Activated CD8-positive, alpha-beta memory T cell treated with anti-CD3 and anti-CD28 coated beads, Interleukin-2, amount 50 U/mL, for 4 hours (primary cell): ENCODE data around the gene GPC3.
"Not testable (repeated sequence)": the region's sequence is repeated elsewhere in the genome, so short reads cannot be mapped to it uniquely, and the experiment has no call there.

ENCODE experiments used
- DNase-seq: peaks from one replicate; pipeline ENCODE4 v3.0.0-alpha.2; 2020

GPC3 gene

DNA sequence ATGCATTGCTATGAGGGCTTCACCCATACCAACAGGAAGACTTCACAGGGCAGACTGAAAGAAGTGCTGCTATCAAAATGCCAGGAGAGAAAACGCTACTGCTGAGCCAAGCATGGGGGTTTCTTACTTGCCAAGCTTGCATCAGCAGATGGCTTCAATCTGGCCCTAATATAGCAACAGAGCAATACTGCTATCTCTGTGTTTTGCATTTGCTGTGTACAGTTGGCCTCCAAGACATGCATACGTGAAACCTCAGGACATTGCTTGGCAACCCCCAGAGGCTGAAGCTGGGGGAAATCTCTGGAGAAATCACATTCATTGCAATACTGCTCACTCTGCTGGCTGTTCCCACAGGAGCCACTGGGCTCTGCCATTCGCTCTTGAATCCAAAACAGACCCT is 442.9 kb downstream of the GPC3 start:
- no peak for DNase-seq

DNA sequence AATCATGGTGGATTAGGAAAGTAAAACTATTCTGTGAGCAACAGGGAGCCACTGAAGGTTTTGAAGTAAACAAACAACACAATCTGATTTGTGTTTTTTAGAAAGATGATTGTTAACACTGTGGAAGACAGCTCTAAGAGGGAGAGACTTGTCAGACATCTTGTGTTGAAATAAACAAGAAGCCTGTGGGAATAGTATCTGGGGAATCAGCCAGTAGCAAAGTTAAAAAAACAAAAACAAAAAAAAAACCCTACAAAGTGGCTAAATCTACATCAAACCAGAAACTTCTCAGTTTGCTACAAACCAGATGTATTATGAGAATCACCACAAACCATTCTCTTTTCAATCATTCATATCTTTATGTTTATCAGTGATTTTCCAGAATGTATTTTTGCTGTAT is 444.4 kb downstream of the GPC3 start:
- DNase-seq: no peak

GRCh38 chrX:133538148-133538547 is 447.2 kb downstream of the GPC3 start:
- DNase-seq: no peak

GRCh38 chrX:133537142-133537541 is 448.3 kb downstream of the GPC3 start:
- no peak for DNase-seq

- DNase-seq: no peak
Observed at GRCh38 chrX:133535066-133535465, 450.3 kb downstream of the GPC3 start.

GRCh38 chrX:133534172-133534571 is 451.2 kb downstream of the GPC3 start:
- no peak for DNase-seq

DNA sequence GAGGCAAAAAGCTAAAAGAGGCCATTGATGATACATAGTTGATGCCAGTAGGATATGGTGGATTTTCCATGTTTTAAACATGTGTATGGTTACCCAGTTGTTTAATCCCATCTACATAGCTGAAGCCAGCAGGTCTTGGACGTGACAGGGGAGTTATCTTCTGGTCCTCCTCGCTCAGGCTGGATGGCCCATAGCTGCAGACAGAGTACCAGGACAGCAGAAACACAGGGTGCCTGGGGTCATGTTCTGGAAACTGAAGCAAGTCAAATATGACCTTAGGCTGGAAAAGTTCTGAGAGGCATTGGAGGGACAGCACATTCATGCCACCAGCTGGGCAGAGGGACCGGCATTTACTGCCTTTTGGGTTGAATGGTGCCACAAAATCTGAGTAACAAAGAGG is 452.1 kb downstream of the GPC3 start:
- DNase-seq: no peak

GRCh38 chrX:133530960-133531359 is 454.4 kb downstream of the GPC3 start:
- no peak for DNase-seq

DNA sequence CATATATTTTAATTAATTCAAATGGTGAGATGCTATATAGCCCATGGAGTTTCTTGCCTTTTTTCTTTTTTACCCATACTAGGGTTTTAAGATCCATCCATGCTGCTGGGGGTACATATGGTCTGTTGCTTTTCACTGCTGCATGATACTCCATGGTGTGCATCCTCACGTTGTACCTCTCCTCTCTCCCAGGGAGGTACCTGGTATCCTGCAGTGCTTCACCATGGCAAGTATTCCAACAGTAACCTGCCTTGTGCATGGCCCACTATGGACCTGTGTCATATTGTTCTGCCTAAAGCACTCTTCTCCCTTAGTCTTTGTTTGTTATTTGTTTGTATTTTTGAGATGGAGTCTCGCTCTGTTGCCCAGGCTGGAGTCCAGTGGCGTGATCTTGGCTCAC is 455.8 kb downstream of the GPC3 start:
- DNase-seq: no peak

DNA sequence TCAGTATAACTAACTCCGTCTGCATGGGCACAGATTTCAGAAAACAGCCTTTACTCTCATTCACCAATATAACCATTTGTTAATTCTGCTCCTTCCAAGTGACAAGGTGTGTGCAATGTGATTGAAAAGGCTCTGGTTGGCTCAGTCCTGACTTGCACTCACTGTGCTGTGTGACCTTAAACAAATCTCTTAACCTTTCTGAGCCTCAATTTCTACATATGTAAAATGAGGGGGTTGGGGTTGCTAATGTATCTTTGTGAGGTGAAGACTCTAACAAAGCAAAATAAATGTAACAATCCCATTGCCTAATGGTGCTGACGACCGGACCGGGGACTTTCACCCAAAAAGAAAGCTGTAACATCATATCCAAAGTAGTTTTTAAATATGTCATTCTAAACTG is 457.6 kb downstream of the GPC3 start:
- DNase-seq: no peak

DNA sequence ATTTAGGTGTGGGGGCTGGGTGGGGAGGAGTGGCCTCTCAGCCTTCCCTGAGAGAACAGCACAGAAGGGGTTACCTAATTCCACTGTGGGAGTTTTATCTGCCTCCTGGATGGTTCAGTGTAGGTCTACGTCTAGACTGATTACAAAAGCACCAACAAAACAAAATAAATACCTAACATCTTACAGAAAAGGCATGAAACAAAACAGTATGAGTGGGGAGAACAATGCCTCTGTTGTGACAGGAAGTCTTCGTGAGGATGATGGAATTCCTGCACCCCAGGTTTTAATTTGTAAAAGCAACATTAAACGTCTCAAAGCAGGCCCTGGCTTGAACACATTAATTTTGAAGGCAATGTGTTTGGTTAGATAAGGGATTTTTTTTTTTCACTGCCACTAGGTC is 458.0 kb downstream of the GPC3 start:
- DNase-seq: no peak

DNA sequence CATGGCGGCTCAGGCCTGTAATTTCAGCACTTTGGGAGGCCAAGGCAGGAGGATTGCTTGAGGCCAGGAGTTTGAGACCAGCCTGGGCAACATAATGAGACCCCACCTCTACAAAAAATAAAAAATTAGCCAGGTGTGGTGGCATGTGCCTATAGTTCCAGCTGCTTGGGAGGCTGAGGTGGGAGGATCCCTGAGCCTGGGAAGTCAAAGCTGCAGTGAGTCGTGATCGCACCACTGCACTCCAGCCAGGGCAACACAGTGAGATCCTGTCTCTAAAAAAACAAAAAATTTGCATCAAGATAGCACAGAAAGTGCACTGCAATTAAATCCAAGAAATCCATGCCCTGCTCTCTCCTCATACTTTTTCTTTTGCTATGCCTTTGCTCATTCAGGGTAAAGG is 458.6 kb downstream of the GPC3 start:
- not testable (repeated sequence) for DNase-seq

- no peak for DNase-seq
Observed at GRCh38 chrX:133523526-133523925, 461.9 kb downstream of the GPC3 start.

- no peak for DNase-seq
Observed at GRCh38 chrX:133523081-133523487, 462.3 kb downstream of the GPC3 start.

- no peak for DNase-seq
Observed at GRCh38 chrX:133516686-133517085, 468.7 kb downstream of the GPC3 start.

GRCh38 chrX:133514486-133514885 is 470.9 kb downstream of the GPC3 start:
- DNase-seq: no peak

DNA sequence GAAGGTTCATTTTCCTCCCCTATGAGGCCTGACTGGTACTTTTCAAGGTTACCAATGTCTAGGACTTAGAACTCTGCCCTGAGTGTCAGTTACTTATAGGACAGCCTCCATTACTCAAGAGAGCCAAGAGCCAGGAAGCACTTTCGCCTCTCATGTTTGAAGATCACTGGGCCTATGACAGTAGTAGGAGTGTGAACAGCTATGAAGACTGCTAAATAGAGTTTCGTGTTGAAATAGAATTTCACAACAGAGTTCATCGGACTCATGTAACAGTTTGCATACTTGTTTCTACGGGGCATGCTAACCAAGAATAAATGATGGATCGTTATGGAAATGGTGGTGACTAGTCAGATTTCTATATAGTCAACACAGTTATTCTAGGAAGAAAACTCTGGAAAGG is 472.3 kb downstream of the GPC3 start:
- no peak for DNase-seq

DNA sequence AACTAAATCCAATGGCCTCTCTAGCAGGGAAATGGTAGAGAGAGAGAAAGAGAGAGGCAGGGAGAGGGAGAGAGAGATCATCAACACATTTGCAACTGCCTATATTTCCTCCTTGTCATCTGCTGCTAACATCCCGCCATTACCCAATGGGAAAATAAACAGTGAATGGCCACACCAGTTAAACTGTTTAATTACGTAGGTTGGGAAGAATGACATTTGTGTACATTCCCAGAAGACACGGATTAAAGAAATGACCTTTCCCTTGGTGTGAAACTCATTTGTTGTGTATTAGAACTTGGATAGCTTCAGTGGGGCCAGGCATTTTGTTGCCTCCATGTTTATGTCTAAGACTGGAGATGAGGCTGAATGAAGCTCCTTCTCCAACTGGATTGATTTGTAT is 474.4 kb downstream of the GPC3 start:
- DNase-seq: no peak

DNA sequence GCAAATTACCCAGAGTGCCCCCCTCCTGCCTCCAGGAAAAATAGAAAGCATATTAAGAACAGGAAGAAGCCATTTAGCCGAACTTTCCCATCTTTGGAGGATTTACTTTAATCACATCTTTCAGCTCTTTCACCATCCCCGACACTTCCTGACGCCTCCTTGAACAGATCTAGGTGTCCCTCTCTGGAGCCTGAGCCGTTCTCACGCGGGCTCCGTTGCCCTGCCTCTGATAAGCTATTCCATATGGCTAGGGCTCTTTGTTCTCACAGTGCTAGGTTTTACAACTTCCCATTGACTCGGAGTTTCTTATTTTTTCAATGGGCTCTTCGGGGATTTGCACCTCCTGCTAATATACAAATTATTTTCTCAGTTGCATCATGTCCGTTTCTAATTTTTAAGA is 488.0 kb downstream of the GPC3 start:
- DNase-seq: no peak

- DNase-seq: no peak
Observed at GRCh38 chrX:133495464-133496391, 489.7 kb downstream of the GPC3 start.

DNA sequence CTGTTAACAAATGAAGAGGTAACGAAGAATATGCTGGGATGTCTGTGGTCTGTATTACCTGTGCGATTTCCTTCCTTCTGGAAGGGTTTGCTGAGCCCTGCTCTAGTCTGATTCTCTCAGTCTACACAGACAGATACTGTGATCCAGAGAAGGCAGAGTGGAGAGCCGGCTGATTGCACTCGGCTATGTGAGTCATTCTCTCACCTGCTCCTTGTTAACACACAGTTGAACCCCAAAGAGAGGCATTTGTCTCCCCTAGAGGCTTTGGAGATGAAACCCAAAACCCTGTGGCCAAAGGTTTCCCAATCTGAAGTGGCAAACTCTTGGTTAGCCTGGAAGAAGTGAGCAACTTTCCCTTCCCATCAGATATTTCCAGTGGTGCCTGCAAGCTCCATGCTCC is 492.0 kb downstream of the GPC3 start:
- DNase-seq: no peak

DNA sequence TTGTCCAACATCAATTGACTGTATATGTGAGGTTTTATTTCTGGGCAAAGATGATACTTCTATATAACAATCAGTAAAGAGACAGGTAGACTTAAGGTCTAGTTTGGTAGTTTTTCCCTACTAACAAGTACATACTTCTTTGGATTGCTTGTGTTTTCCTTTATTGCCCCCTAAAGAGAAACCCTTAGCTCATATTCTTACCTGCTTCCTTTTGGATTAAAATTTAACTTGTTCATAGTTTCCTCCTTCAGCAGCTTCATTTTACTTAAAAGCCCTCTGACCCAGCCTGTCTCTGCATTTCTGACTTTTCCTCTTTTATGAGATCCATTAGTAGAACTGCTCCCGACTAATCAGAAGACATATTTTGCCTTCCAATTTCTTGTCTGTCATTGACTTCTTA is 494.4 kb downstream of the GPC3 start:
- no peak for DNase-seq
